ENCODE data around the gene TBC1D17.

GRCh38 chr19:49839713-49840112 is 37.8 kb upstream of the TBC1D17 start:
- no peak for TF ChIP-seq EZH2 (IDR thresholded peaks at IDR 0.05; ENCODE audit: borderline replicate concordance, low read length)
- TF ChIP-seq CTCF (IDR thresholded peaks at IDR 0.05; ENCODE audit: low read length) = no peak
